ENCODE measurements around the gene SALL1. TPM values are rescaled to one million over a fixed set of nuclear protein-coding genes. Genes with fewer than 3 reads are reported as not detected.

SALL1 gene
- total RNA-seq, 3 donors from 2014 or later (not counting 1 experiment from before 2014, with no cell fraction given): not detected

- peaks cover 2% of the 10 kb centered on the region for H3K27me3 ChIP-seq (ENCODE audit: control insufficient read depth, insufficient read depth, low read length)
- TF ChIP-seq CTCF (IDR thresholded peaks at IDR 0.05): no peak
- ATAC-seq (no peak), DNase-seq (no peak)
- H3K4me1 Mint-ChIP-seq: no peaks in the 10 kb centered on the region
- no peak overlapping the region for H3K4me3 Mint-ChIP-seq
- no peak overlapping the region for H3K4me3 ChIP-seq (ENCODE audit: low read length)
- no peak overlapping the region for H3K27ac ChIP-seq (ENCODE audit: low read length)
- no peaks in the 10 kb centered on the region for H3K9me3 ChIP-seq (ENCODE audit: control insufficient read depth, insufficient read depth, low read length)
- H3K36me3 ChIP-seq (ENCODE audit: control insufficient read depth, insufficient read depth, low read length): no peaks in the 10 kb centered on the region
- intact Hi-C loops (cut with micrococcal nuclease): no loop called here
- no peaks in the 10 kb centered on the region for H3K36me3 Mint-ChIP-seq
- no peaks in the 10 kb centered on the region for H3K9me3 Mint-ChIP-seq
- WGBS (ENCODE audit: insufficient coverage): no CpG with 5 or more reads among the region's 1 CpG
- H3K4me1 ChIP-seq (ENCODE audit: control insufficient read depth, insufficient read depth, low read length): no peaks in the 10 kb centered on the region
- H3K27me3 Mint-ChIP-seq (ENCODE audit: low read depth in 2 of 2): peaks cover 27 to 41% of the 10 kb centered on the region in 2 donors
- no peak overlapping the region for H3K27ac Mint-ChIP-seq
Measured at GRCh38 chr16:51144203-51144602, 6.9 kb downstream of the SALL1 start.

GRCh38 chr16:51143196-51143977 lies 7.7 kb downstream of the SALL1 start:
- H3K36me3 Mint-ChIP-seq: no peaks in the 10 kb centered on the region
- no peak overlapping the region for H3K4me3 Mint-ChIP-seq
- Histone ChIP-seq H3K27ac (ENCODE audit: low read length) (no peak overlapping the region), H3K27me3 (ENCODE audit: control insufficient read depth, insufficient read depth, low read length) (peaks cover 2% of the 10 kb centered on the region), H3K36me3 (ENCODE audit: control insufficient read depth, insufficient read depth, low read length) (no peaks in the 10 kb centered on the region), H3K4me3 (ENCODE audit: low read length) (no peak overlapping the region), H3K4me1 (ENCODE audit: control insufficient read depth, insufficient read depth, low read length) (no peaks in the 10 kb centered on the region), H3K9me3 (ENCODE audit: control insufficient read depth, insufficient read depth, low read length) (no peaks in the 10 kb centered on the region)
- intact Hi-C loops (cut with micrococcal nuclease): no loop called here
- TF ChIP-seq CTCF (IDR thresholded peaks at IDR 0.05): no peak
- no peaks in the 10 kb centered on the region for H3K9me3 Mint-ChIP-seq
- ATAC-seq (no peak), DNase-seq (no peak)
- no peaks in the 10 kb centered on the region for H3K4me1 Mint-ChIP-seq
- 22% methylated on average over 1 of the region's 5 CpGs for WGBS (ENCODE audit: insufficient coverage)
- H3K27ac Mint-ChIP-seq: no peak overlapping the region
- peaks cover 20 to 39% of the 10 kb centered on the region in 2 donors for H3K27me3 Mint-ChIP-seq (ENCODE audit: low read depth in 2 of 2)

- Histone ChIP-seq H3K9me3 (ENCODE audit: control insufficient read depth, insufficient read depth, low read length) (no peaks in the 10 kb centered on the region), H3K36me3 (ENCODE audit: control insufficient read depth, insufficient read depth, low read length) (no peaks in the 10 kb centered on the region), H3K4me3 (ENCODE audit: low read length) (no peak overlapping the region), H3K4me1 (ENCODE audit: control insufficient read depth, insufficient read depth, low read length) (no peaks in the 10 kb centered on the region), H3K27ac (ENCODE audit: low read length) (no peak overlapping the region), H3K27me3 (ENCODE audit: control insufficient read depth, insufficient read depth, low read length) (no peaks in the 10 kb centered on the region)
- intact Hi-C loops (cut with micrococcal nuclease): no loop called here
- Mint-ChIP-seq H3K9me3 (no peaks in the 10 kb centered on the region), H3K4me1 (no peaks in the 10 kb centered on the region), H3K27me3 (ENCODE audit: low read depth in 2 of 2) (peaks cover 15 to 24% of the 10 kb centered on the region in 2 donors), H3K27ac (no peak overlapping the region), H3K4me3 (no peak overlapping the region), H3K36me3 (no peaks in the 10 kb centered on the region)
- DNase-seq (no peak), ATAC-seq (no peak)
- 92% methylated on average over 21 of the region's 21 CpGs for WGBS (ENCODE audit: insufficient coverage)
- TF ChIP-seq CTCF (IDR thresholded peaks at IDR 0.05): no peak
Measured at GRCh38 chr16:51141541-51141940, 9.5 kb downstream of the SALL1 start.

GRCh38 chr16:51141106-51141505 lies 10.0 kb downstream of the SALL1 start:
- Histone ChIP-seq H3K27ac (ENCODE audit: low read length) (no peak overlapping the region), H3K4me3 (ENCODE audit: low read length) (no peak overlapping the region), H3K36me3 (ENCODE audit: control insufficient read depth, insufficient read depth, low read length) (no peaks in the 10 kb centered on the region), H3K27me3 (ENCODE audit: control insufficient read depth, insufficient read depth, low read length) (no peaks in the 10 kb centered on the region), H3K9me3 (ENCODE audit: control insufficient read depth, insufficient read depth, low read length) (no peaks in the 10 kb centered on the region), H3K4me1 (ENCODE audit: control insufficient read depth, insufficient read depth, low read length) (no peaks in the 10 kb centered on the region)
- TF ChIP-seq CTCF (IDR thresholded peaks at IDR 0.05): no peak
- WGBS (ENCODE audit: insufficient coverage): 92% methylated on average over 9 of the region's 9 CpGs
- H3K9me3 Mint-ChIP-seq: no peaks in the 10 kb centered on the region
- DNase-seq (no peak), ATAC-seq (no peak)
- intact Hi-C loops (cut with micrococcal nuclease): no loop called here
- no peak overlapping the region for H3K4me3 Mint-ChIP-seq
- H3K4me1 Mint-ChIP-seq: no peaks in the 10 kb centered on the region
- no peak overlapping the region for H3K27ac Mint-ChIP-seq
- H3K36me3 Mint-ChIP-seq: no peaks in the 10 kb centered on the region
- peaks cover 12 to 24% of the 10 kb centered on the region in 2 donors for H3K27me3 Mint-ChIP-seq (ENCODE audit: low read depth in 2 of 2)

All from natural killer cell (primary cell).